GM19035 (cell line): ENCODE measurements around the gene MRPS16.

Experiments used
- ATAC-seq: cut with Tn5 transposase; IDR thresholded peaks from one replicate; pipeline ENCODE4 v1.9.1; 2021; ENCODE audit not compliant: unreplicated experiment

MRPS16 gene

DNA sequence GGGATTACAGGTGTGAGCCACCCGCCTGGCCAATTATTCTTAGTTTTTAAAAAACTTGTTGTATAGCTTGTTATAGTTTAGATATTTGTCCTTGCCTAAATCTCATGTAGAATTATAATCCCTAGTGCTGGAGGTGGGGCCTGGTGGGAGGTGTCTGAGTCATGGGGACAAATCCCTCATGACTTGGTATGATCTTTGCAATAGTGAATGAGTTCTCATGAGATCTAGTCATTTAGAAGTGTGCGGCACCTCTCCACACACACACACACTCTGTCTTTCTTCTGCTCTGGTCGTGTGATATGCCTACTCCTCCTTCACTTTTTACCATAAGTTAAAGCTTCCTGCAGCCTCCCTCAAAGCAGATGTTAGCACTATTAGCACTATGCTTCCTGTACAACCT lies 47.4 kb downstream of the MRPS16 start:
- ATAC-seq, result no peak
